Subcutaneous adipose tissue (tissue), 4 donors: ENCODE results near the gene TNFRSF12A. TPM values are rescaled to one million over a fixed set of nuclear protein-coding genes. Genes with fewer than 3 reads are reported as not detected.

Experiments used
- CTCF ChIP-seq: fragments of 450-650 bp; IDR thresholded peaks from one replicate; pipeline ENCODE4 v1.5.1; 2016; ENCODE audit warnings: low read depth, mild to moderate bottlenecking, control low read depth, antibody characterized with exemption, moderate library complexity
- small RNA-seq: library from RNA; depleted of rRNA; stranded (forward); fragments of <200 nt; gene quantifications from one replicate; pipeline ENCODE3, GENCODE V24; 2016
- total RNA-seq, 4 donors: library from RNA; depleted of rRNA; stranded (reverse); fragments of >200 nt; gene quantifications; one replicate each; pipeline ENCODE4 v1.1.0, GENCODE V29; 2016

The TNFRSF12A gene
- total RNA-seq, 4 donors from 2014 or later = 8.1 to 20.7 (median 13.5) TPM

- TF ChIP-seq CTCF = no peak
Measured at GRCh38 chr16:3071655-3072054, 51.5 kb downstream of the TNFRSF12A start.

Small RNA genes lying within 50 kb of the gene (small RNA-seq; reads per million reads assigned to genes)
- not detected for gene LINC00514

Other genes with a start within 250 kb of the TNFRSF12A start
- 100 to 1,000 TPM; 264 to 371 (median 280) TPM for gene ELOB, start 243.1 kb upstream of the TNFRSF12A start, total RNA-seq
- not detected for gene PRSS33, start 232.8 kb upstream of the TNFRSF12A start, total RNA-seq
- not detected for gene PRSS41, start 221.9 kb upstream of the TNFRSF12A start, total RNA-seq
- gene PRSS21, start 203.1 kb upstream of the TNFRSF12A start, total RNA-seq = under 1 TPM in 1 of 4 donors, not detected in 3; 0.68 TPM
- 1 to 10 TPM in 1 of 4 donors, not detected in 3; 3.1 TPM for gene ZG16B, start 190.1 kb upstream of the TNFRSF12A start, total RNA-seq
- 1 to 10 TPM in 1 of 4 donors, not detected in 3; 1.5 TPM for gene PRSS22, start 162.2 kb upstream of the TNFRSF12A start, total RNA-seq
- gene FLYWCH2, start 137.2 kb upstream of the TNFRSF12A start, total RNA-seq = 10 to 100 TPM; 20.5 to 61.4 (median 29.1) TPM
- gene FLYWCH1, start 108.4 kb upstream of the TNFRSF12A start, total RNA-seq = 10 to 100 TPM; 11.6 to 62.9 (median 18.7) TPM
- gene KREMEN2, start 56.1 kb upstream of the TNFRSF12A start, total RNA-seq = not detected
- 1 to 10 TPM; 1.5 to 5.7 (median 3.8) TPM for gene PAQR4, start 51.0 kb upstream of the TNFRSF12A start, total RNA-seq
- gene PKMYT1, start 39.9 kb upstream of the TNFRSF12A start, total RNA-seq = 1 to 10 TPM in 3 of 4 donors, not detected in 1; 1.5 to 2.0 (median 1.8) TPM
- 1 to 10 TPM in 1 of 4 donors, not detected in 3; 1.3 TPM for gene CLDN9, start 7.4 kb upstream of the TNFRSF12A start, total RNA-seq
- not detected for gene CLDN6, start 2.2 kb upstream of the TNFRSF12A start, total RNA-seq
- gene HCFC1R1, start 3.6 kb downstream of the TNFRSF12A start, total RNA-seq = 10 to 100 TPM; 17.8 to 30.9 (median 27.9) TPM
- gene THOC6, start 3.7 kb downstream of the TNFRSF12A start, total RNA-seq = 10 to 100 TPM; 10.8 to 17.2 (median 13.8) TPM
- not detected for gene BICDL2, start 16.6 kb downstream of the TNFRSF12A start, total RNA-seq
- under 1 TPM in 1 of 4 donors, not detected in 3; 0.57 TPM for gene MMP25, start 26.2 kb downstream of the TNFRSF12A start, total RNA-seq
- 10 to 100 TPM in 3 of 4 donors, 1 to 10 TPM in 1; 8.4 to 21.1 (median 13.1) TPM for gene IL32, start 45.3 kb downstream of the TNFRSF12A start, total RNA-seq
- gene ZSCAN10, start 78.9 kb downstream of the TNFRSF12A start, total RNA-seq = not detected
- gene ZNF205, start 92.2 kb downstream of the TNFRSF12A start, total RNA-seq = 10 to 100 TPM in 1 of 4 donors, 1 to 10 TPM in 3; 3.4 to 15.3 (median 7.6) TPM
- 10 to 100 TPM in 1 of 4 donors, 1 to 10 TPM in 3; 1.1 to 13.4 (median 5.0) TPM for gene ZNF213, start 114.7 kb downstream of the TNFRSF12A start, total RNA-seq
- not detected for gene OR1F1, start 167.8 kb downstream of the TNFRSF12A start, total RNA-seq
- gene ZNF200, start 214.8 kb downstream of the TNFRSF12A start, total RNA-seq = 1 to 10 TPM; 4.4 to 7.8 (median 5.9) TPM
- 1 to 10 TPM; 3.0 to 7.7 (median 5.2) TPM for gene MEFV, start 236.3 kb downstream of the TNFRSF12A start, total RNA-seq